Measurements from ENCODE around the gene CLDN2.

GRCh38 chrX:106936246-106936645 lies 16.0 kb downstream of the CLDN2 start:
- TF ChIP-seq CTCF (conservative IDR thresholded peaks at IDR 0.05; ENCODE audit: low read length) (no peak), EZH2phosphoT487 (IDR thresholded peaks at IDR 0.05; ENCODE audit: borderline replicate concordance, low read depth, low read length) (no peak)
